ENCODE data around the gene MYCBP. TPM values are rescaled to one million over a fixed set of nuclear protein-coding genes. Genes with fewer than 3 reads are reported as not detected.

The MYCBP gene
- total RNA-seq, 1 donor, result 11.2 TPM

DNA sequence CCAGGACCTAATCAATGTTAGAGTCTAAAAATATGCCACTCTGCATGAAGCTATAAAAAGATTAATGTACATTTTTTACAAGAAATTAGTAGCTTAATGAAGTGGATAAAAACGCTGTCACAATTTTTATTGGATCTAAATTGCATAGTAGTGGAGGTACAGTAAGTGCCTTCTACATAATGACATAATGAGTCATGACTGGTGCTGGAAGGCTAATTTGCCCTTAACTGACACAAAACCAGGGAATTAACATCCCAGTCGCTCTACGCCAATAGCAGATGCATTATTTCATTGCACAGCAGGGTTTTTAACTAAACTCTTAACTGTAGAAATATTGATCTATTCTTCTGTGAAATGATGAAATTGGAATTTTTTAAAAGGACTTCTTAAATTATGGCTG lies 46.9 kb downstream of the MYCBP start:
- DNase-seq (ENCODE audit: low read depth), result no peak
- H3K4me3 ChIP-seq (ENCODE audit: low read depth, low read length), result no peak overlapping the region
- TF ChIP-seq, protein P1, sequence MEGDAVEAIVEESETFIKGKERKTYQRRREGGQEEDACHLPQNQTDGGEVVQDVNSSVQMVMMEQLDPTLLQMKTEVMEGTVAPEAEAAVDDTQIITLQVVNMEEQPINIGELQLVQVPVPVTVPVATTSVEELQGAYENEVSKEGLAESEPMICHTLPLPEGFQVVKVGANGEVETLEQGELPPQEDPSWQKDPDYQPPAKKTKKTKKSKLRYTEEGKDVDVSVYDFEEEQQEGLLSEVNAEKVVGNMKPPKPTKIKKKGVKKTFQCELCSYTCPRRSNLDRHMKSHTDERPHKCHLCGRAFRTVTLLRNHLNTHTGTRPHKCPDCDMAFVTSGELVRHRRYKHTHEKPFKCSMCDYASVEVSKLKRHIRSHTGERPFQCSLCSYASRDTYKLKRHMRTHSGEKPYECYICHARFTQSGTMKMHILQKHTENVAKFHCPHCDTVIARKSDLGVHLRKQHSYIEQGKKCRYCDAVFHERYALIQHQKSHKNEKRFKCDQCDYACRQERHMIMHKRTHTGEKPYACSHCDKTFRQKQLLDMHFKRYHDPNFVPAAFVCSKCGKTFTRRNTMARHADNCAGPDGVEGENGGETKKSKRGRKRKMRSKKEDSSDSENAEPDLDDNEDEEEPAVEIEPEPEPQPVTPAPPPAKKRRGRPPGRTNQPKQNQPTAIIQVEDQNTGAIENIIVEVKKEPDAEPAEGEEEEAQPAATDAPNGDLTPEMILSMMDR (IDR thresholded peaks at IDR 0.05; ENCODE audit: insufficient read depth, low read depth, low read length), result no peak

GRCh38 chr1:38820860-38821259 lies 52.3 kb downstream of the MYCBP start:
- H3K4me3 ChIP-seq (ENCODE audit: low read depth, low read length), result no peak overlapping the region
- DNase-seq (ENCODE audit: low read depth), result no peak
- TF ChIP-seq, protein P1 (IDR thresholded peaks at IDR 0.05; ENCODE audit: insufficient read depth, low read depth, low read length), result no peak

DNA sequence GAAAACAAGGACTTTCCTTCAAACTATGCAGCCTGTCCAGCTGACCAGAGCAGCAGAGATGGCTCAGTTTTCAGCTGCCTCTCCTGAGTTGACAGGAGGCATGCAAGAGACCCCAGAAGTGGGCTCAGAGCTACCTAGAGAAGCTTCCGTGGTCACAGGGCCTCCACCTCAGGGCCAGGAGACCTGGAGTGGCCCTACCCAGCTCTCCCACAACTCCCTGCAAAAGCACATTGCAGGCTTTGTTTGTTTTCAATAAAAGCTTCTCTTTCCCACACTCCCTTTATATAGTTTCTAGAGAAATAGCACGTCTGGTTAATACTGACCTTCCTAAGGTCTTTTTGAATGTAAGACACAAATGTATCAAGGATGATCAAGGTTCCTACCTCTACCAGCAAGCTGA lies 53.6 kb downstream of the MYCBP start:
- H3K4me3 ChIP-seq (ENCODE audit: low read depth, low read length), result no peak overlapping the region
- TF ChIP-seq, protein P1 (IDR thresholded peaks at IDR 0.05; ENCODE audit: insufficient read depth, low read depth, low read length), result no peak
- DNase-seq (ENCODE audit: low read depth), result no peak

- TF ChIP-seq, protein P1 (IDR thresholded peaks at IDR 0.05; ENCODE audit: insufficient read depth, low read depth, low read length), result no peak
- H3K4me3 ChIP-seq (ENCODE audit: low read depth, low read length), result no peak overlapping the region
- DNase-seq (ENCODE audit: low read depth), result no peak
These were observed 54.1 kb downstream of the MYCBP start for GRCh38 chr1:38819040-38819439.

- TF ChIP-seq, protein P1 (IDR thresholded peaks at IDR 0.05; ENCODE audit: insufficient read depth, low read depth, low read length), result peak; percentile 58
- peak overlapping the region; percentile 51 for H3K4me3 ChIP-seq (ENCODE audit: low read depth, low read length)
- DNase-seq (ENCODE audit: low read depth), result peak; percentile 28
These were observed 54.8 kb downstream of the MYCBP start for GRCh38 chr1:38818175-38818976.

DNA sequence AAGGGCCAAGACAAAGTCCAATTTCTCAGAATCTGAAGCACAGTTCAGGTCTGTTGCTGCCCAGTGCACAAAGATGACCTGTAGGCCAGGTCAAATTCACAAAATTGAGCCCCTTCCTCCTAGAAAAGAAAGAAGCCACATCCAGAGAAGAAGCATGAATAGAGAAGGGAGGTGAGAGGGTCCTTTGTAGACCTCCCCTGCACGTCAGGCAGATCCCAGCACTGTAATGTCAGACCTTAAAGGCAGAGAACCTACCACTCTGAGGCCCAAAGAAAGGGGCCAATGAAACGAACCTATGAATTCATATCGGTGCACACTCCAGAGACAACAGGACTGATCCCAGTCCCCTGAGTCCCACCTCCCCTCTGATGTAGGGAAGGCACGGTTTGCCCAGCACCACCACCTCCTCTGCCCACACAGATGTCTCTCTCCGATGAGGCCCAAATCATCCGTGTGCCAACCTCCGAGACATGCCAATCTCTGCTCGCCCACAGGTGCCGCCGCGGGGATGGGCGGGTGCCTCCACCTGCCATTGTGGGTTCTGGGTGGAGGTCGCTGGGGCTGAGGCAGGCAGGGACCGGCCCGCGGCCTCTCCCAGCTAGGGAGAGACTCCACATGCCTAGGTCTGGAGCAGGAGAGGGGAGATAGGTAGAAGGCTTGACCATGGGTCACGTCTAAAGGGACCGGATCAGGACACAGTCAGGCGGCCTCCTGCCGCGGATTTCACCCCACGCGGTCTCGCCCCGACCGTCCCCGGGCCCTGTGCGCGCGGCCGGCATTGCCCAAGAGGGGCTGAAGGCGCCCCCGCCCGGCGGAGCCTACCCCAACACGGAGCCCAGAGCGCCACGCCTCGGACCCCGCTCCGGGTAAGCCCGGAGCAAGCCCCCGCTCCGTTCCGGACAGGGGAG lies 55.6 kb downstream of the MYCBP start:
- H3K4me3 ChIP-seq (ENCODE audit: low read depth, low read length), result peak overlapping the region; percentile 51
- DNase-seq (ENCODE audit: low read depth), result no peak
- TF ChIP-seq, protein P1 (IDR thresholded peaks at IDR 0.05; ENCODE audit: insufficient read depth, low read depth, low read length), result no peak

Measured in fibroblast of villous mesenchyme (primary cell).